Stromal cell of bone marrow (primary cell): ENCODE measurements around the gene GOLGA2.
"Not testable (repeated sequence)": the region's sequence is repeated elsewhere in the genome, so short reads cannot be mapped to it uniquely, and the experiment has no call there.

Experiments
- DNase-seq: peaks from one replicate; pipeline ENCODE4 v3.0.0-alpha.2; 2012; ENCODE audit warnings: low read depth

GOLGA2 gene

GRCh38 chr9:128242828-128243214 is 33.0 kb downstream of the GOLGA2 start:
- DNase-seq: no peak

DNA sequence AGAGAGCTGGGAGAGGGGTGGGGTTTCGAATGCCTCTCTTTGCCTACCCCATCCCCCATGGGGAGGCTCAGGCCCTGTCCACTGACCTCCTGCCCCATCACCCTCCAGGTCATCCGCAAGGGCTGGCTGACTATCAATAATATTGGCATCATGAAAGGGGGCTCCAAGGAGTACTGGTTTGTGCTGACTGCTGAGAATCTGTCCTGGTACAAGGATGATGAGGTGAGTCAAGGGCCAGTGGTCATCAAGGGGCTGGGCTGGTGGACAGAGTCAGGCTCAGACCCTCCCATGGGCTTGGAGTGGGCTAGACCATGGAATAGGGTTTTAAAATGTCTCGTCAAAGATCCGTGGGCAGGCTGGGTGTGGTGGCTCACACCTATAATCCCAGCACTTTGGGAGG is 33.7 kb downstream of the GOLGA2 start:
- DNase-seq: no peak

- no peak for DNase-seq
Measured at GRCh38 chr9:128233817-128234406, 41.9 kb downstream of the GOLGA2 start.

DNA sequence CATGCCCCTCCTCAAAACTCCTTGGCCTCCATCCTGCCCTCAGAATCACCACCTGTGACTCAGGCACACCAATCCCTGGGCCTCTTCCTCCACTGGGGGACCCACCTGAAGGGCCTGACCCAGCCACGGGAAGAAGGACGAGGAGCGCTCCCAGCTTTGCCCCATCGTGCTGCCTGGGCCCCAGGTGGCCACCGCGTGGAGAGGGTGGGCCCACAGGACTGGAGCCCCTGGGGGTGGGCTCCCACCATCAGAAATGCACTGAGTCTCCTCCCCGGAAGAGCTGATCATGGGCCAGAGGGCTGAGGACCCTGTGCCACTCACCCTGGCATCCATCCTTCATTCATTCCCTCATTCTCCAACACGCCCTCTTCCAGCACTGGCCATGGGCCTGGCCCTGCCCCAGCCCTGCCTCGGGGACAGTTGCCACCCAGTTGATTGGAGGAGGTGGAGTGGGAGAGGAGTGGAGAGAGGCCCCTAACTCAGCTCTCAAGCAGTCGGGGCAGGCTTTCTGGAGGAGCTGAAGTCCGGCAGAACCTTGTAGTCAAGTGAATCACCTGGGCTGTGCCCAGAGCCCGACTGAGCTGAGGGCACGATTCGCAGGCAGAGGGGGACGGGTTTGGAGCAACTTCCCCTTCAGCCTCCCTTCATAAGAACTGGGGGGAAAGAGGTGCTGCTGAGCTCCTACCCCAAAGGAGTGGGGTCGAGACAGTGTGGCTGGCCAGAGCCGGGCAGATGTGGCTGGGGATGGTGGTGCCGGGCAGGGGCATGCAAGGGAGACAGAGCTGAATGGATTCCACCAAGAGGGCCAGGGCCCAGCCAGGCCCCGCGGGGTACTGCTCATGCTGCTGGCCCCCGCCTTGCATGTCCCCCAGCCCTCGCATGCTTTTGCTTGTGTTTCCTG is 43.0 kb downstream of the GOLGA2 start:
- DNase-seq: no peak

- peak; percentile 57 for DNase-seq
Measured at GRCh38 chr9:128231638-128232527, 43.9 kb downstream of the GOLGA2 start.

- not testable (repeated sequence) for DNase-seq
Measured at GRCh38 chr9:128230897-128231296, 44.9 kb downstream of the GOLGA2 start.

DNA sequence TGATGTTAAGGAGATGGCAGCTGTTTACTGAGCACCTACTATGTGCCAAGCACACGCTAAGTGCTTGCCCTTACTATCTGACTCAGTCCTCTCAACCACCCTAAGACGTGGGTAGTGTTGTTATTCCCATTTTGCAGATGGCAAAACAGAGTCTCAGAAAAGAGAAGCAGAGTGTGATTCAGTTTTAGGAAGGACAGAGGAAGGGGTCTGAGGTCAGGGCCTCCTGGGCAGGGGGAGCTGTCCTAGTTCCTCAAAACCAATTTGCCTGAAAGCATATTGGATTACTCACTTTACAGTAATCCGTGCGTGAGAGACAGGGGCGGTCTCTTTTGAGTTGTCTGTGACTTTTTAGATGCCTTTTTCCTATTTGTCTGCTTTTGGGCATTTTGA is 49.4 kb downstream of the GOLGA2 start:
- DNase-seq: no peak

- no peak for DNase-seq
Measured at GRCh38 chr9:128225770-128226411, 49.9 kb downstream of the GOLGA2 start.

DNA sequence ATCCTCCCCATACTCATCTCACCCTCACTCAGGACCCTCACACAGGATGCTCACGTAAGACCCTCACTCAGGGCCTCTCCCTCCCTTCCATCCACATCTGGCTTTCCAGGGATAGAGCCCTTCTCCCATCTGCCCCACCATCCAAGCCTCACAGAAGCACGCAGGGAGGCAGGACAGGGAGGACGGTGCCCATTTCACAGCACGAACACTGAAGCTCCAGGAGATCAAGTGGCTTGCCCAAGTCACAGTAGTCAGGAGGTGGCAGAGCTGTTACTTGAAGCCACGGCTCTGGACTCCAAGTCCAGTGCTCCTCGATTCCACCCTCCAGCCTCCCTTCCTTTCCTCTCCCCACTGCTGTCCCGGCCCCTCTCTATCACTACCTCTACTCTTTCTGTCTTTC is 50.9 kb downstream of the GOLGA2 start:
- DNase-seq: no peak

- no peak for DNase-seq
Measured at GRCh38 chr9:128222880-128223670, 52.7 kb downstream of the GOLGA2 start.

GRCh38 chr9:128222026-128222425 is 53.8 kb downstream of the GOLGA2 start:
- DNase-seq: no peak

- DNase-seq: no peak
Measured at GRCh38 chr9:128219831-128220230, 56.0 kb downstream of the GOLGA2 start.

GRCh38 chr9:128218518-128219389 is 57.1 kb downstream of the GOLGA2 start:
- DNase-seq: no peak

- no peak for DNase-seq
Measured at GRCh38 chr9:128218172-128218517, 57.7 kb downstream of the GOLGA2 start.

- DNase-seq: no peak
Measured at GRCh38 chr9:128216781-128217553, 58.8 kb downstream of the GOLGA2 start.

DNA sequence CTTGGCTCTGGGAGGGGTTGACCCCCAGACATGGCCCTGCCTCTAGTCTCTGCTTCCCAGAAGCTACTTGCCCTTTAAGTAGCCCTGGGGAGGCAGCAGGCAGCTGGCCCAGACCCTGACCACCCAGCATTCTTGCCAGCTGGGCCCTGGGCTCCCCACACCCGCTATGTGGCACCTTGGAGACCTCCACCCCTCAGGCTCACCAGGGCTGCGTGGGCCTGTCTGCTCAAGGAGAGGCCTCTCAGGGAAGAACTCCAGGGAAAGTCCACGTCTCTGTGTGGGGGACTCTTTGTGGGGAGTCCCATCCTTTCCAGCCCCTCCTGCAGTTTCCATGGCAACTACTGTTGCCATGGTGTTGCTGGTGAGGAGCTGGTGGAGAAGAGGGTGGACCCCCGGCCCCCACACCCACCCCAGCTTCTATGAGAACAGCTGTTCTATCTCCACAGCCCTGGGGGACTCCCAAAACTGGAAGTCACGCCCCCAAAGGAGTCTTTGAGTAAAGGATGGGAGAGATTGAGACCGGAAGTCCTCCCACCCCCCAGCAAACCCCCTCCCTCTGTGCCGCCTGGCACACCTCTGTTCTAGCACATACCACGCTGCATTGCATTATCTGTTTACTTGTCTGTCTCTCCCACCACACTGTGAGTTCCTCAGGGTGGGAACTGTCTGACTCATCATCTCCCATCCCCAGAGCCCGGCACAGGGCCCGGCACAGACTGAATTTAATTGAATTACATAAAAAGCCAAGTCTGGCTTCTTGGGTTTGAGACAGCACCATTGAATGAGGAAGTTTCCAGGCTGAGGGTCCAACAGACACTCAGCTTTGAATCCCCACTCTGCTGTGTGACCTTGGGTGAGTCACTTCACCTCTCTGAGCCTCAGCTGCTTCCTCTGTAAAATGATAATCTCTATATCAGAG is 60.1 kb downstream of the GOLGA2 start:
- DNase-seq: no peak

DNA sequence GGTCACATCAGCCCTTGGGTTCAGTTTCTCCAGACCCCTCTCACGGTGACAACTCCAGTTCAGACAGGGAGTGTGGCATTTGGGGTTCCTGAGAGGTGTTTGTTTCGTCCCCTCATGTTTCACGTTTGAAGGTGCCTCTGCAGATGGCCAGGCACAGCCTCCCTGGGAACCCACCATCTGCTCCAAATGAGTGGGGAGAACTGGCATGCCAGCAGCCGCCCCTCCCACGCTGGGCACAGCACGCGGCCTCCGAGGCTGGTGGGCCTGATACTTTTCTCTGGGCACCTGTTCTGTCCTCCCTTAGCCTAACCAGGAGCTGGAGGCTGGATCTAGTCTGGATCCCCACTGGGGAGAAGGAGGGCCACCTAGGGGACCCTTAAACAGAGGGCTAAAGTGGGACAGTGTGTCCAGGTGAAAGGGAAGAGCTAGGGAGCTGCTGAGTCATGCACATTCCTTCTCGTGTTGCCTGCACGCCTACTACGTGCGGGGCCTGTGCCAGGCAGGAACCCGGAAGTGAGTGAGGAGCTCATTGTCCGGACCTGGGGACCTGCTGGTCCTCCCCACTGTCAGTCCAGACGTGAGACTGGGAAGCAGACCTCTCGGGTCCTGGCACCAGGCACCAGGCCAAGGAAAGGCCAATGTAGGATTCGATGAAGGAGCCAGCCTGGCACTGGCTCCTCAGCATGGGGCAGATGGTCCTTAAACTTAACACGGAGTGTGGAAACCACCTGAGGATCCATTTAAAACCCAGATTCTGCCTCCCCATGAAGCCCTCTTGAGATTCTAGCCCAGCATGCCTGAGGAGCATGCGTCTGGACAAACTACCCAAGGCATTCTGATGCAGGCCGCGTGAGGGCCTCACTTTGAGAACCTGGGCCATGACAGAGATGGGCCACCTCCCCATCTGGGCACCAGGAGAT is 61.0 kb downstream of the GOLGA2 start:
- DNase-seq: no peak
